RPMI7951 (cell line): ENCODE data around the gene GTF2IRD1. TPM values are rescaled to one million over a fixed set of nuclear protein-coding genes. Genes with fewer than 3 reads are reported as not detected.
"Not testable (repeated sequence)": the region's sequence is repeated elsewhere in the genome, so short reads cannot be mapped to it uniquely, and the experiment has no call there.

Experiments used
- DNase-seq: peaks from one replicate; pipeline ENCODE4 v3.0.0-alpha.2; 2012; ENCODE audit warnings: low read depth
- total RNA-seq: library from RNA; depleted of rRNA; stranded (reverse); fragments of >200 nt; shearing (Covaris generic); gene quantifications from 2 replicates; pipeline ENCODE4 v1.2.3, GENCODE V29; 2014

GTF2IRD1 gene
- total RNA-seq, 1 experiment from 2014 or later = 4.8 TPM

DNA sequence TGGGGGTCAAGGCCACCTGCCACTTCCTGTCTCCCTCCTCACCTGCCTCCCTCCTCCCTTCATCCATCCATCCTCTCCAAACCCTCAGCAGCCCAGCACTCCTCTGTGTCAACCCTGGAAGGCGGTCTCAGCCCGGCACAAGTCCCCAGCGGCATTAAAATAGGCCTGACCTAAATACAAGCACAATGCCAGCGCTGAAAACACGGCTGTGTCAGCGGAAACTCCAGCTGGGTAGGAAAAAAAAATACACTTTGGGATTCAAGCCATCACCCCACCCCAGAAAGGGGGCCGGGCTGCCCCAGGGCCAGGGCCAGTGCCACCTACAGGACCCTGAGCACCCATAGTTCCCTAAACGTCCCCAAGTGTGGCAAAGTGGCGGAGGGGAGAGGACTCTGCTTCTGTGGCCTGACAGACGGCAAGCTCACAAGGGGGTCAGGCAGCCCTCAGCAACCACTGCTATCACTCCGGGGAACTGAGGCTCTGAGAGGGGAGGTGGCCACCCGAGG is 22.7 kb upstream of the GTF2IRD1 start:
- DNase-seq = no peak

DNA sequence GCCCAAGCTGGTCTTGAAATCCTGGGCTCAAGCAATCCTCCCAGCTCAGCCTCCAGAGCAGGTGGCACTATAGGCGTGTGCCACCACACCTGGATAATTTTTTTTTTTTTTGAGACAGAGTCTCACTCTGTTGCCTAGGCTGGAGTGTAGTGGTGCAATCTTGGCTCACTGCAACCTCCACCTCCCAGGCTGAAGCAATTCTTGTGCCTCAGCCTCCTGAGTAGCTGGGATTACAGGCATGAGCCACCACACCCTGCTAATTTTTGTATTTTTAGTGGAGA is 16.5 kb upstream of the GTF2IRD1 start:
- DNase-seq = not testable (repeated sequence)

DNA sequence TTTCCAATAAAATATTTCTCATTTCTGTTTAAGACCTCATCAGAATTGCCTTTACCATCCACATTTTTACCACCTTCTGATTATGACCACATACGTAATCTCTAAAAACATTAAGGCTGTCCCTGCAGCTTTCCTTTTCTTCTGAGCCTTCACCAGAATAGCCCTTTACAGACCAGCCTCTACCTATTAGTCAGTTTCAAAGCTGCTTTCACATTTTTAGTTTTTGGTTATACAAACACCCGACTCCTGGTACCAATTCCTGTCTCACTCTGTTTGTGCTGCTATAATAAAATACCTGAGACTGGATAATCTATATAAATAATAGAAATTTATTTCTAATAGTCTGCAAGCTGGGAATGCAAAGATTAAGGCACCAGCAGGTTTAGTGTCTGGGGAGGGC is 15.4 kb upstream of the GTF2IRD1 start:
- no peak for DNase-seq

DNA sequence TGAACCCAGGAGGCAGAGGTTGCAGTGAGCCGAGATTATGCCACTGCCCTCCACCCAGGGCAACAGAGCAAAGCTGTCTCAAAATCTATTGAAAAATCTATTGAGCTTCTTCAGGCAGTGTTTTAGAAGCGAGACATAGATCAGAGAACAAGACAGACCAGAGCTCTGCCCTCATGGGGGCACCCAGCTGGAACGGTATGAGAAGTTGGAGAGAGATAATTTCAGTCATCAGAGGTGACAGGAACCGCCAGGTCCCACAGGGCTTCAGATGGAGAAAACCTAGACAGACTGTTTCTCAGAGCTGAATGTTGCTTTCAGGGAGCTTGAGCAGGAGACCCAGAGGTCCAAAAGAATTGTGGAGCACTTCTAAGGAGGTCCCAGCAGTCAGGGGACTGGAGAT is 14.2 kb upstream of the GTF2IRD1 start:
- DNase-seq = no peak

DNA sequence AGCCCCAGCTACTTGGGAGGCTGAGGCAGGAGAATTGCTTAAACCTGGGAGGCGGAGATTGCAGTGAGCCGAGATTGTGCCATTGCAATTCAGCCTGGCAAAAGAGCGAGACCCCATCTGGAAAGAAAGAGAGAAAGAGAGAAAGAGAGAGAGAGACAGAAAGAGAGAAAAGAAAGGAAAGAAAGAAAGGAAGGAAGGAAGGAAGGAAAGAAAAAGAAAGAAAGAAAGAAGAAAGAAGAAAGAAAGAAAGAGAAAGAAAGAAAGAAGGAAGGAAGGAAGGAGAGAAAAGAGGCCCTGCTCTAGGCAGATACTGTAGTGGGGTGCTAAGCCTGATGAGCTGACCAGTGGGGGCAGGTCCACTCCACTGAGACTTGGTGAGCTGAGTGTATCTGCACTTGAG is 13.6 kb upstream of the GTF2IRD1 start:
- not testable (repeated sequence) for DNase-seq

DNA sequence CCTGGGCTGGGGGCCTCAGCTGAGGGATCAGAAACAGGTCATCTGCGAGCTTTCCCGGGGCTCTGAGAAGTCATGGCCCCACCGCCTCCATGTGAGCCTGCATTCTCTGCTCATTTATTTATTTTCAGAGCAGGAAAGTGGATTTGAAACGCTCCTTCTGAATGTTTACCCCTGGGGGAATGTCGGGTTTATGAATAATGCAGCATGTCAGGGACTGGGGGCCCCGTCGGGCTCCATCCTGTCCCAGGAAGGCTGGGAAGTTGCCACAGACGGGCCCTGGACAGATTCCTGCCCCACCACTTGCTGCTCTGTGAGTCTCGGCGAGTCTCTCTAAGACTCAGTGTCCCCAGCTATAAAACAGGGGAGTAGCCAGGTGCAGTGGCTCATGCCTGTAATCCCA is 11.9 kb upstream of the GTF2IRD1 start:
- peak; percentile 71 for DNase-seq

DNA sequence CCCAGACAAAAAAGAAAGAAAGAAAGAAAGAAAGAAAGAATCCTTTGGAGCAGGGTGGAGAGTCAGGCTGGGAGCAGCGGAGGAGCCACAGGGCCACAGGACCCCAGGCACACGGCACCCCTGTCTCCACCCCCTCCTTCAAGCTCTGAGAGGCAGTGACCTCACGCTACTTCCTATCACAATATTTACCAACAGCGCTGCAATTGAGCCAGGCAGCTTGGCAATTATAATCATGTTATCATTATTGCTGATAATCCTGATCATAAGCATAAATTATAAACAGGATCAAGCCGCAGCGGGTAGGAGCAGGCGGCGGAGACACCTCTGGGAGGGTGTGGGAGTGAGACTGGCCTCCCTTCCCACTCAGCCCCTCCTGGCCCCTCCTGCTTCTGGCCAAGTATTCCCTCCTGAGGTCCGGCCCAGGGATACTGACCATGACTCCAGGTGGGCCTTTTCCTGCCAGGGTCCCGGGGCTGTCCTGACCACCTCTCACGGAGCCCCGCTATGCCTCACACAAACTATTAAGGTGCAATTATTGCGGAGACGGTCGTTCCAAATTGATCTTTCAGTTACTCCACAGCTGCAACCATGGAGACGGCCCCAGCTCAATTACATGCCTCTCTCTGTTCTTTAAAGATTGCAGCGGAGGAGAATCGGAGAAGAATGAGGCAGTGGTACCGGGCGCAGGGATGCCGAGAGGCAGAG is 10.0 kb upstream of the GTF2IRD1 start:
- DNase-seq = no peak

DNA sequence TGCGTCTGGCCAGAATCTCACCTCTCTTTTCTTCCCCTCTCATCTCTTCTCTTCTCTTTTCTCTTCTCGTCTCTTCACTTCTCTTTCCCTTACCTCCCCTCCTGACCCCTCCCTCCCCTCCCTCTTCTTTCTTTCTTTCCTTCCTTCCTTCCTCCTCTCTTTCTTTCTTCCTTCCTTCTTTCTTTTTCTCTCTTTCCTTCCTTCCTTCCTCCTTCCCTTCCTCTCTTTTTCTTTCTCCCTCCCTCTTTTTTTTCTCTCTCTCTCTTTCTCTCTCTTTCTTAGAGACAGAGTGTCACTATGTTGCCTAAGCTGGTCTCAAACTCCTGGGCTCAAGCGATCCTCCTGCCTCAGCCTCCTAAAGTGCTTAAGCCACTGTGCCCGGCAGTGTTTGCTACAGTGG is 4.6 kb upstream of the GTF2IRD1 start:
- no peak for DNase-seq

DNA sequence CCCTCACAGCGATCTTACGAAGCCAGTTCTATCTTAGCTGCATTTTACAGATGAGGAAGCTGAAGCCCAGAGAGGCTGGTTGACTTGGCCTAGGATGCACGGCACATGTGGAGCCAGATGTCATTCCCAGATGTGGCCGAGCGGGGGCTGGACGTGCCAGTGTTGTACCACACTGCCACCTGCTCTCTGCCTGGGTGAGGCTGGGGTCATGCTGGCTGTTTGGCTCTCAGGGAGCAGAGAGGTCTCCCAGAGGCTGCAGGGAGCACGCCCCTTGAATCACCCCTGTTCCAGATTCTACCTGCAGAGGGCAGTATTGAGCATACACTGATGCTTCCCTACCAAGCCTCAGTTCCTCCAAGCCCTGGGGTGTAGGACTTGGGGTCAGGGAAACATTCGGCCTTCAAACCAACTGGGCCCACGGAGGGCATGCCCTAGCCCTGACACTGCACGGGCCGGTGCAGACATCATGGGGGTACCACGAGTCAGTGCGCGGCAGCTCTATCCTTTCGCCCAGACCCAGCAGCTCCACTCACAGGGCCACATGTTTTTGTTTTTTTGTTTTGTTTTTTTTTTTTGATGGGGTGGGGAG is 3.8 kb upstream of the GTF2IRD1 start:
- peak; percentile 49 for DNase-seq

DNA sequence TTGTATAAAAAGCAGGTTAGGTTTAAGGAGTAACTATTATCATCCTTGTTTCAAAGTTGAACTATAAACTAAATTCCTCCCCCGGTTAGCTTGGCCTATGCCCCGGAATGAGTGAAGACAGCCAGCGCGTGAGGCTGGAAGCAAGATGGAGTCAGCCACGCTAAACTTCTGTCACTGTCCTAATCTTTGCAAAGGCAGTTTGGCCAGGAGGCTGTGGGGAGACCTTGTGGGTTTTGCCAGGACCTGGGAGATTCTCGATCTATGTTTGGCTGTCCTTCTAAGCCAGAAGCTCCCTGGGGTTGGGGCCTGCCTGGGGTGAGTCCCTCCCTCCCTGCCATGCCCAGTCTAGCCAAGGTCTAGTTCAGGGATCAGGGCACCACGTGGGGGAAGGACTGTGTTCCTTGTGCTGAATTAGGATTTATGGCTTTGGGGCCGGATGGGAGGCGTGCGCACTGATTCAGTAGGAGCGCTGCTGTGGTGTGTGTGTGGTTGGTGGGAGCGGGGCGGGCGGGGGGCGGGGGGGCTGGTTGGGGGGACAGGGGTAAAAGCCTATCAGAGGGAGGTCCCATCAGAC is 871 bp upstream of the GTF2IRD1 start:
- DNase-seq = peak; percentile 62

DNA sequence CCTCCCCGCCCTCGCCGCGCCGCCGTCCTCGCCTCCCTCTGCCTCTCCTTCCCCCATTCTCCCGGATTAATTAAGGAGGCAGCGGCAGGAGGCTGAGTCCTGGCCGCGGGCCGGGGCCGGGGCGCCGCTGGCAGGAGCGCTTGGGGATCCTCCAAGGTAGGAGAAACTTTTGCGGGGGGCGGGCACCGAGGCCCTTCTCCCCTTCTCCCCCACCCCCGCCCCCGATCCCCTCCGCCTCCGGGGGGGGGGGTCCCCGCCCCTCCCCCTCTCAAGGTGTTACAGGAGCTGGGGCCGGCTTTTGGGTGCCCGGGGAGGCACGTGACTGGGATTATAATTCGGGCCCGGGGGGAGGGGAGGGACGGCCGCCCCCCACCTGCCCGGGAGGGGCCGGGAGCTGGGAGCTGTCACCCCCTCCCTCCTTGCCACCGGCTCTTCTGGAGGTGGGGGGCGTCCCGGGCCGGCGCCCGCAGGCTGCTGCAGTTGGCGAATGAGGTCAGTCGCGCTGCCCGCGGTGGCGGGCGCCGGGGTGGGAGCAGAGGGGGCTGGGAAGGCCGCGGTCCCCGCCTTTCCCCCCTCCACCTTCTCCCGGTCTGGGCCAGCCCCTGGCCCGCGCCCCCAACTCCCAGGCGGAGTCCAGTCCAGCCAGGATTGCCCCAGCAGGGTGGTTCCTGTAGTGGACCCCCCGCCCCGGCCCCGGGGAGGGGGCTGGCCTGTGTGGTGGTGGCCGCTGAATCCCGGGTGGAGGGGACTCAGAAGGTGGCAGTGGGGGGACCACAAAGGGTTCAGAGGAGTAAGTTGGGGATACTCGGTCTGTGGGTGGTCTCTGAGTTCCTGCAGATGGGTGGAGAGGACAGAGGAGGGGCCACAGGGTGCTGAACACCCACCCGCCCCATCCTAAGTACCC is 567 bp downstream of the GTF2IRD1 start:
- DNase-seq = no peak

DNA sequence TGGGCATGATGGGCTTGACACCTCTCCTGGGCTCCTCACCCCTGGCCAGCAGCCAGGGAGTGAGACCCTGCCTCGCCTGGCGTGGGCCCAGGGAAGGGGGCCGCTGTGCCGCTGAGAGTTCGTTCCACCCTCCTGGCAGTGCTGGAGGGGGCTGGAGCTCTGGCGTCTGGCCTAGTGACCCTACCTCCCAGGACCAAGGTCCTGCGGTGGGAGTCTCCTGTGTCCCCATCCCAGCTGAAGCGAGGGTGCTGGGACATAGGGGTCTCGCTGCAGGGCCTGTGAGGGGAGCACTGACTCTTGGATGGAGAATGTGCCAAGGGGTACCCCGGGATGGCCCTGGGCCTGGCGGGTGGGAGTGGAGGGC is 1.2 kb downstream of the GTF2IRD1 start:
- no peak for DNase-seq

DNA sequence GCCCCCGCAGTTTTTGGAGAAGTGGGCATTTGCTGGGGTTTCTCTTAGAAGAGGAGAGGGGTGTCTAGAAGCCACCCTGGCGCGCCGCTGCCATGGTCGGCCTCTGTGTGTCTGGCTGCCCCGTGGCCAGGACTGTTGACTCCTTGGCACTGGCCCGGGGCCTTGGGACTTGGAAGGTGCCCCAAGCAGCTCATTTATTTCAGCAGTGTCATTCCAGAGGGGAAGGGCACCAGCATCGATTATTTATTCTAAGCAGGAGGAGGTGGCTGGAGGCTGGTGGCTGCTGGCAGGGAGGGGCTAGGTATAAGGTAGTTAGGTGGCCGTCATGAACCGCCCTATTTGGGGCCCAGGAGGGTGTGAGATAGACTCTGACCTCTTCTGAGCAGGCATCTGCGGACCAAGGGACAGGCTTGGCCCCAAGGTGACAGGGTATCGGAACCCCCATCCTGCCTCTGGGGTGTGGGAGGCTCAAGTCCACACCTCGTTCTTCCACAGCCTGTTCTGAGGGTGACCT is 1.6 kb downstream of the GTF2IRD1 start:
- DNase-seq = no peak

DNA sequence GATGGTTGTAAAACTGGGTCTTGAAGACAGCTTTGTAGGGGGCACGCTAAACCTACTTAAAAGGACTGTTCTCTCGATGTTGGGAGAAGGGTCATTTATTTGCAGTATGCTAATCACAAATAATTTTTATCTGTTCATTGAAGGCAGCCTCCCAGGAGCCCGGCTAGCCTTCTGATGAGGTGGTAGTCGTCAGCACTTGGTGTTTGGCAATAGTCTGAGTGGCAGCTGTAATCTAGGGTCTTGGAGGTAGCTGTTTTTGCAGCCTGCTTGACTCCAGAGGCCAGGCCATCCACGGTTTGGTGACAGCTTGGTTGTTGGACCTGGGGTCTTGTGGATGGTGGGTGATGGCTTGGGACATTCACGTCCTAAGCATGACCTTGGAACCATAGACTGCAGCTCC is 2.2 kb downstream of the GTF2IRD1 start:
- no peak for DNase-seq

DNA sequence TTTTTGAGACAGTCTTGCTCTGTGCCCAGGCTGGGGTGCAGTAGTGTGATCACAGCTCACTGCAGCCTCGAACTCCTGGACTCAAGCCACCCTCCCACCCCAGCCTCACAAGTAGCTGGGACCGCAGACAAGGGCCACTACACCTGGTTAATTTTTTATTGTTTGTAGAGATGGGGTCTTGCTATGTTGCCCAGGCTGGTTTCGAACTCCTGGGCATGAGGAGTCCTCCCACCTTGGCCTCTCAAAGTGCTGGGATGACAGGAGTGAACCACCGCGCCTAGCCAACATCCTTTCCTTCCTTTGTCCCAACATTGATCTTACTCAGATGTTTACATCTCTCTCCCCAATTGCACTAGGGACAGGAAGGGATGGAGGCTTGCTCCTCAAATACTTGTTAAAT is 3.3 kb downstream of the GTF2IRD1 start:
- DNase-seq = no peak

DNA sequence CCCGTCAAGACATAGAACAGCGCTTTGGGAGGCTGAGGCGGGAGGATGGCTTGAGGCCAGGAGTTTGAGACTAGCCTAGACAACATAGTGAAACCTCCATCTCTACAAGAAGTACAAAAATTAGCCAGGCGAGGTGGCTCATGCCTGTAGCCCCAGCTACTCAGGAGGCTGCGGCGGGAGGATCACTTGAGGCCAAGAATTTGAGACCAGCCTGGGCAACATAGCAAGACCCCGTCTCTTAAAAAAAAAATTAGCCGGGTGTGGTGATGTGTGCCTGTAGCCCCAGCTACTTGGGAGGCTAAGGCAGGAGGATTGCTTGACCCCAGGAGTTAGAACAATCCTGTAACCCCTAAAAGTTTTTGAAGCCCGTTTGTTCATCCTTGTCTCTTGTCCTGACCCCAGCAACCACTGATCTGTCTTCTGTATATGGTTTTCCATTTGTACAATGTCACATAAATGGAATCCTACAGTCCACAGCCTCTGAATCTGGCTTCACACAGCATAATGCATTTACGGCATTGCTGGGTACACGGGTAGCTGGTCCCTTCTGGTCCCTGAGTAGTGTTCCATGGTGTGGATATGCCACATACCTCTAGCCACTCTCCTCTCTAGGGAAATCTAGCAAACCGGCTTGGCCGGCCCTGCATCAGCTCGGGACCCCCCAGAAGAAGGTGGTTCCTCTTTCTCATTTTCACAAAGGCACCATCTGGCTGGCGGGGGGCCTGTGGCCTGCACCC is 8.4 kb downstream of the GTF2IRD1 start:
- DNase-seq = no peak

DNA sequence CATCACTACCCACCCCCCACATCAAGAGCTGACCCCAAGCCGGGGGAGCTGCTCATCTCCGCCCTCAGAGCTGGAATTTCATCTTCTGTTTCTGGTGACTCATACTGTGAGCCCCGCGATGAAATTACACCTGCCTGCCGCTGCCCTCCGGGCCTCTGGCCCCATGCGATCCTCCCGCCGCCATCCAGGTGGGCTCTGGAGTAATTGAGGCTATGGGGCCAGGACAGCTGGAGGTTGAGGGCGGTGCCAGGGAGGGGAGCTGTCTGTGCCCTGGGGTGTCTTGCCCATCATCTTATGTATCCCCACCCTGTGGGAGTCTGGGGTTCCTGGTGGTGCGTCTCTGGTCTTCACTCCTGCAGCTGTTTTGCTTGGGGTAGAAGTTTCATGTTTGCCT is 9.0 kb downstream of the GTF2IRD1 start:
- DNase-seq = no peak

DNA sequence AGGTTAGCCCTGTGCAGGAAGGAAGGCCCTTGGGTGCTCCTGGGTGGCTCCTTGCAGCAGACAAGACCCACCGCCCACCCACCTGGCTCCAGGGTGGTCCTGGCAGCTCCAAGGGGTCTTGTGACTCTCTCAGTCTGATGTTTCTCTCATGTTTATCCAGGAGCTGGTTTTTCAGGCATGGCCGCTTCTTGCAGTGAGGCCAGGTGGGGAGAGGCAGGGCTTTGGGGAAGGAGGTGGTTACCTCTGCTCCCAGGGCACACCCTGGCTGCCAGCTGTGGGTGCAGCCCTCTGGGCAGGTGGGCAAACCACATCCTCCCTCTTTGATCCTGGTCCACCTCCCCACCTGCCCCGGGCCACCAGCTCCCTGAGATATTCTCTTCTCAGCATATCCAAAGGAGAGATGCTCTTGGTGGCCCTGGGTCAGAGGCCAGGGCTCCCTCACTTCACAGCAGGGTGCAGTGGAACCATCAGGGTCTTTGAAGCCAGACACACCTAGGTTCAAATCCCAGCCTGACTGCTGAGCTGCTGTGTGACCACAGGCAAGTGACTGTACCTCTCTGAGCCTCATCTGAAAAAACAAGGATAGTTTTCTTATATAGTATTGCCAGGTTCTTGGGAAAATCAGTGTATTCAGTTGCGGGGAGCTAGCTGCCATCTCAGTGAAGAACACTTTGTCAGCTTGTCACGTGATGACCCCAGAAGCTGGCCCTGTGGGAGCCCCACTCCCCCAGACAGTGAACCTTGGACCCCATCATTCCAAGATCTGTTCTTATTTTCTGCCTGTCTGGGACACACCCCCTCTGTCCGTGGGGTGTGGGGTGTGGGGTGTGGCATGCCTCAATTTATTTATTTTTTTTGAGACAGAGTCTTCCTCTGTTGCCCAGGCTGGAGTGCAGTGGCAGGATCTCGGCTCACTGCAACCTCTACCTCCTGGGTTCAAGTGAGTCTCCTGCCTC is 11.5 kb downstream of the GTF2IRD1 start:
- no peak for DNase-seq

DNA sequence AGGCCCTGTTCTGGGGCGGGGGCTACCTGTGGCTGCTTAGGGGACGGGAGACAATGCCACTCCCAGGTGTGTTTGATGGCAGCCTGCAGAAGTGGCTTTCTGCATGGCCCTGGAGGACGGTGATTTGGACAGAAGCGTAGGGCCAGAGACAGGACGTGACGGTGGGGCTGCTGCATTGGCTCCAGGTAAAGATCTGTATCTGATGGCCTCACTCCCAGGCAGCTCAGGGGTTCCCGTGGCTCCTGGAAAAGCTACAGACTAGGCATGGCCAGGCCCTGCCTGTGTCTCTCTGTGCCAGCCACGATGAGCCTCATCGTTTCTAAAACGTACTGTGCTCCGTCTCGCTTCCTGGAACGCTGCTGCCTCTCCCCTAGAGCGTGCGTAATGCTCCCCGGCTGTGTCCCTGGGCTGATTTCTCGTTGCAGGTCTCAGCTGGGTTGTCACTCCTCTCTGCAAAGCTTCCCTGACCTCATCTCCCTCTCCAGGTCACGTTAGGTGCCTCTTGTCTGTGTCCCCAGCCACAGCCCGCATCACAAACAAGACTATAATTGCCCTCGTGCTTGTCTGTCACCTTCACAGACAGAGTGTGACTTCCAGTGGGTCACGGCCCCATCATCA is 12.6 kb downstream of the GTF2IRD1 start:
- DNase-seq = no peak

DNA sequence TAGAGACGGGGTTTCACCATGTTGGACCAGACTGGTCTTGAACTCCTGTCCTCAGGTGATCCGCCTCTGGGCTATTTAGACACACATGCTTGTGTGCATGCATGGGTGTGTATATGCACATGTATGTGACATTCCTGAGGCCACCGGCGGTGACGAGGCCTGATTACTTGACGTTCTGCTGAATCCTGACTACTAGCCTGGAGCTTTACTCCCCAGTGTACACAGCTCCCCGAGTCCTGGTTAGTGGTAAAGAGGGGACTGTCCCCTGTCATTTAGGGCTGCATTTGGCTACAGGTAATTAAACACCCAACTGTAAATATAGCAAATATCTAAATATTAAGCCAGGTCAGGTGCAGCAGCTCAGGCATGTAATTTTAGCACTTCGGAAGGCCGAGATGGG is 14.2 kb downstream of the GTF2IRD1 start:
- DNase-seq = no peak
